Frontal cortex (tissue), 4 donors: ENCODE results near the gene RAI14. TPM values are rescaled to one million over a fixed set of nuclear protein-coding genes. Genes with fewer than 3 reads are reported as not detected.

Experiments
- DNase-seq, 2 donors: peaks; one replicate each; pipeline ENCODE4 v3.0.0; 2012; ENCODE audit warnings: low spot score in 2 of 2
- FAIRE-seq: peaks from 2 replicates; lab custom pipeline; 2012; peaks lifted over from hg19 to GRCh38; lab: Jason Lieb, UNC
- total RNA-seq: library from RNA; depleted of rRNA; stranded (reverse); fragments of >200 nt; gene quantifications from one replicate; pipeline ENCODE4 v1.2.3, GENCODE V29; 2014
- donor health status: control.
- donor health status: control.
- donor health status: control.

RAI14 gene
- 29.3 TPM for total RNA-seq

DNA sequence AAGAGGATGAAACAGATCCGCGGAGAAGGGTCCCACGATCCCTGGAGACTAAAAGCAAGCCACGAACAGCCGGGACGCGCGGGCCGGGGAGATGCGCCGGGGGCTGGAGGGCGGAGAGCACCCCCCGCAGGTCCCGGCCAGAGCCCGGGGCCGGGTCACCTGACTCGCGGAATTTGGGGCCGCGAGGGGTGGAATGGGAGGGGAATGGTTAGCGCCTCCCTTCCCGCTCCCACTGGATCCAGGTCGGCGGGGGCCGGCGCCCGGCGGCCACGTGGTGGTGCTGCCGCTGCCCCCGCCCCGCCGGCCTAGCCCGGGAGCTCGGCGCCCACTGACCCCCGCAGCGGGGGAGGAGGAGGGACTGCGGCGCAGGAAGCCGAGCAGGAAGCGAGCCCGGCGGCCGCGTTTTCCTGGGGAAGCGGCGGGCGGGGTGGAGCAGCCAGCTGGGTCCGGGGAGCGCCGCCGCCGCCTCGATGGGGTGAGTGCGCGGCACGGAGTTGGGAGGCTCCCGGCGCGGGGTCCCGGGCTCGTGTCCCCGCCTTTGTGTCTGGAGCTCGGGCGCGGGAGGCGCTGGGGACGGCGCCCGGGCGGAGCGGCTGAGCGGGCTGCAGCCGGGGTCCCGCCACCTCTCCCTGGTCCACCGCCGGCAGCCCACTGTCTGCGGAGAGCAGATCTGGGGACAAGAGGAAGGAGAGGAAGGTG lies at the start of gene RAI14:
RAI14 (plus strand) TSS at position 328 of the 699 bp plus-strand sequence. CDS start 30,592 bp downstream, outside the sequence.
- DNase-seq = peak; percentile 89 to 90
- FAIRE-seq = no peak

DNA sequence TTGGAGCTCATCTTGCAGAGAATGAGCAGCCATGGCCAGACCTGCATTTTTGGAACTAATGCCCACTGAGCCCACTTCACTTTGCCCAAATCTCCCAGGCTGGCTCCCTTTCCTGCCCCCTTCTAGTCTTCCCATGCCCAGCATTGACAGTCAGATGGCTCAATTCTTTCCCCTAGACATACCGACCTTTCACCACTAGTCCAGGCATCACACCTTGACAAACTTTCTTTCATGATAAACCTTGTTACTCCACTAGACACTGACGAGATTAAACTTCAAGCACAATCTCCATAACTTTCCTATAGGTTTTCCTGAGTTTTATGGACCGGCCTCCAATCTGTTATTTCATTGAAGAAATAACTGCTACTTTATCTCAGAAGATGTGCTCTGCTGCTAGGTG lies 47.8 kb upstream of the RAI14 start:
- DNase-seq = no peak
- FAIRE-seq = no peak

DNA sequence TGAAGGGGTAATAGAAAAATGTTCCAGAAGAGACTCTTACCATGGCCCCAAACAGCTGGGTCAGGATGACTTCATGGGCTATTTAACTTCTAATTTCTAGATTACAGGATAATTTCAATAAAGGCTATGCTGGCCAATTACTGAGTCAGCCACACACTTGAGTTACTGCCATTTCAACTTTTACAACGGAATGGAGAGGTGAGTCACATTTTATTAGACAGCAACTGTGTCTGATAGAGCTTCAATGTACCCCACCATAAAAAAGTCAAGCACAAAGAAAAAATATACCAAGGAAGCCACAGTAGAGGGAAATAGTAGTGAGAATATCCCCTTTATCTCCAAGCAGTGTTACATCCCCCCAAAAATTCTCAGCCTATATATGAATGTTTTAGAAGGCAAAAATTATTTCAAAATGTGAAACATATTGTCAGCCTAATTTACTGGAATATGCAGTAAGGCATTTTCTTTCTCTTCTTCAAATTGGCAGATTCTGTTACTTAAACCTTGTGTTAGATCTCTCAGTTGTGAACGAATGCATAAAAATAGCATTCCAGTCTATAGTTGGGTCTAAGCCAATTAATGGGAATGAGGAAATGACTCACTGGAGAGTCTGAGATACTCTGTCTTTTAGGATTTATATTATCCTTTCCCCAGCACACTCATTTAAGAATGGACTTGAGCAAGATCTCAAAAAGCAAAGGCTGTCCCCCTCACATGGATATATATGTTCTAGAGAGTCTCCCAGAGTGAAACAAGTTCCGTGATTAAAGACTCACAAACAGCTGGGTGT lies 47.1 kb upstream of the RAI14 start:
- FAIRE-seq (no peak), DNase-seq (no peak)

DNA sequence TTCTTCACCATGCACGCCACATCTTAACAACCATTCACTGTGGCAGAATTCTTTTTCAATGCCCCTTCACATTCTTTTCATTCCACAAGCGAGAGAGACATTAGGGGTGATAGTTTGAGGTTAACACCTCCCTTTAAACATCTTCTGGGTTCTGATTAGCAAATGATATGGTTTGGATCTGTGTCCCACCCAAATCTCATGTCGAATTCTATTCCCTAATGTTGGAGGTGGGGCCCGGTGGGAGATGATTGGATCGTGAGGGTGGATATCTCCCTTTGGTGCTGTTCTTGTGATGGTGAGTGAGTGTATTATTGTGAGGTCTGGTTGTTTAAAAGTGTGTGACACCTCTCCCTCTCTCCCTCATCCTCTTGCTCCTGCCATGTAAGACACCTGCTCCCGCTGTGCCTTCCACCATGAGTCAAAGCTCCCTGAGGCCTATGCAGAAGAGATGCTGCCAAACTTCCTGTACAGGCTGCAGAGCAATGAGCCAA lies 46.1 kb upstream of the RAI14 start:
- DNase-seq (no peak), FAIRE-seq (no peak)

DNA sequence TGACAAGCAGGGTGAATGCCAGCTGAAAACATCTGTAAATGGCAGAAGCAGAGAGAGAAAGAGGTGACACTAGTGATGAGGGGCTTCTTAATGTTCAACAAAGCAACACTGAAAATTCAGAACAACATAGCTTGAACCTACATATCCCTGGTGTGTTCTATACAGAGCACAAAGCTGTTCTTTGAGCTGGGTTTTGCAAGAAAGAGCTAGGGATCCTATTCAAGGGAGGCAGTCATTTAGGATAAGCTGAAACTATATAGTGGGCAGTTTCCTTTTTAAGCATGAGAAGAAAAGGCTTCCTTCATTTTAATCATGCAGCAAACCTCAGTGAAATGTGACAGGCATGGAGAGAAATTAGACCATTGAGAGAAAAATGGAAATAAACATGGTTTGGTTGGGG lies 45.6 kb upstream of the RAI14 start:
- FAIRE-seq = no peak
- DNase-seq = no peak

DNA sequence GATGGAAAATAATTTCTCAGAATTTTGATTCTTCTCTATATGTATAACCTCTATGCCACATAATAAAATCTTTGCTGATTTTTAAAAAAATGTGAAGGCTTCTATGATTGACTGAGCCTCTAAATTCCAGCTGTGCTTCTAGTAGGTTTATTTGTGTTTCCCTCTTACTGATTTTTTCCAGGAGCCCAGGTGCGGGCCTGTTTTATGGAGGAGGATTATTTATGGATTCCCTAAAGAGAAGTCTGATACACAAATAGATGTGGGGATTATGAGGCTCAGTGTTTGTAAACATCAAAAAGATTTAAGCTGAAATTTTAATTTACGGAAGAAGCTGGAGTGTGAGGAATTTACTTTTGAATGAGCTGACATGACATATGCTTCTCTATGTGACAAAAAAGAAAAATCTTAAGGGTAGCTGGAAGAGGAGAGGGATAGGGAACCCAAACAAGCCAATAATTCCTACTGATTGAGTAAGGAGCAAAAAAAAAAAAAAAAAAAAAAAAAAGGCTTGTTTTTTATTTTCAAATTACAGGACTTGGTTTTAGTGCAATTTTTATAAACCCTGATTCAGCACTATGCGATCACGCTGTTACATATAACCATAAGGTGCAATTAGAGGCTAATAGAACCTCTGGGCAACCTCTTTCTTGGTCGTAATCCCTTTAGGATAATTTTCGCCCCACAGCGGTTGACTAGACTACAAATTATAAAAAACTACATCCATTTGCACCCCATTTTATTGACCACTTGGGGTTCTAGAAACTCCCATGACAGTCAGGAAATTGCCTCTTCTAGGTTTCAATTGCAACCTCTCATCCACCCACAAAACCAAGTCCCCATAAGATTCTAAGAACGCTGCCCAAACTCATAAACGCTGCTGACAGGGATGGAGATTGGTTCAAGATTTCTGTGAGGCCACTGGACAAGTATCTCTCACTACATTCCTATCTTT lies 44.4 kb upstream of the RAI14 start:
- FAIRE-seq (no peak), DNase-seq (no peak)

DNA sequence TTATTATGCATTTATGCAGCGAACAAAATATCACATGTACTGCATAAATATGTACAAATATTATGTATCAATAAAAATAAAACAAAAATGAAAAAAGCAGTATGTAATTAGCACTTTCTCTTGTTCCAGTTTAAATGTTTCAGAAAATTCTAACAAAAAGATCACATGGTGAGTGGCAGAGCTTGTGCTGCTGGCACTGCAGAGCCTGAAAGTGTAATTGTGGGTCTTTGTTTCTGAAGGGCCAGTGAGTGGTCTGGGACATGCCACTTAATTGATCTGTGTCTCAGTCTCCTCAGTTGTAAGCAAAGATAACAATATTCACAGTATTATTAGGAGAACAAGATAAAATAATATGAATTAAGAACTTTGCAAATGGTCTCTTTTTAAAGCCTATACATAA lies 39.5 kb upstream of the RAI14 start:
- DNase-seq (no peak), FAIRE-seq (no peak)

DNA sequence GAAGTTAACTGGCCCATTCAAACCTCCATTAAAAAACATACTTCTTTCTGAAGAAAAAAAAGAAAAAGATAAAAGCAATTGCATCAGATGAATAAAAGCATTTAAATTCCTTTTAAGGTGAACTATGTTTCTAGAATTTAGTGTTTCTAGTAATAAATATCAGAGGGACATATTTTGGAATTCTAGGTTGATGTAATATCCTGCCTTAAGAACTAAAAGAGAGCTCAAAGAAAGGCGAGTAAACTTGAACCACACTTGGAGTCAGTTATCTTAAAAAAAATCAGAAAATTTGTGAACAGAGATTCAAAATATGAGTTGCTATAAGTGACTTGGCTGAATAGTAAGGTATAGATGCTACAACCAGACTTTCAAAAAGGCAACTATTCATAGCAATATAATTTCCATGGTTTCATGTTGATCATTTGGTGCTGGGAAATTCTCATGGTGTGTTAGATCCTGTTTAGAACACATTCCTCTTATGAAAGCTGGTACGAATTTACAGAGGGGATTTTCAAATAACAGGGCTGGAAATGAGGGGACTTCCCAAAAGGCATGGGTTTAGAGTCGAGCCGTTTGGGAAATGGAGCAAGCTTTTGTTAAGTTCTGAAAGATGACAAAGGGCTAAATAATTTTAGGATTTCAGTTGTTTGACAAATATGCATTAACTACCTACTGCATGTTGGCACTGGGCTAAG lies 37.6 kb upstream of the RAI14 start:
- DNase-seq = no peak
- FAIRE-seq = no peak

DNA sequence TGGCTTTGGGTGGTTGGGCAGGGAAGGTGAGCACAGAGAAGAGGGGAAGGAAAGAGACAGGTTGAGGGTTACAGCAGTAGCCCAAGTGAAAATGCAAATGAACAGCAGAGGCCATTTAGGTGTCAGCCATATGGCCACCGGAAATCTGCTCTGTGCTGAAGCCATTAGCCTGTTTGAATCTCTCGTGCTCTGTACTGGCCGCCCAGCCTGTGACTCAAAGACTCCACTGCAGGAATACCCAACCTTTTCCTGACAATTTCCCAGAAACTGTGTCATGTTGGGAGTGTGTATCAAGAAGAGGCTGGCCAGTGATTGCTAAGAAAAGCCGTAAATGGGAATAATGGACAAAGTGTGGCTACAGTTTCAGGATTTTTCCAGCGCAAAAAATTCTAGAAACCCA lies 35.9 kb upstream of the RAI14 start:
- DNase-seq (no peak), FAIRE-seq (no peak)

DNA sequence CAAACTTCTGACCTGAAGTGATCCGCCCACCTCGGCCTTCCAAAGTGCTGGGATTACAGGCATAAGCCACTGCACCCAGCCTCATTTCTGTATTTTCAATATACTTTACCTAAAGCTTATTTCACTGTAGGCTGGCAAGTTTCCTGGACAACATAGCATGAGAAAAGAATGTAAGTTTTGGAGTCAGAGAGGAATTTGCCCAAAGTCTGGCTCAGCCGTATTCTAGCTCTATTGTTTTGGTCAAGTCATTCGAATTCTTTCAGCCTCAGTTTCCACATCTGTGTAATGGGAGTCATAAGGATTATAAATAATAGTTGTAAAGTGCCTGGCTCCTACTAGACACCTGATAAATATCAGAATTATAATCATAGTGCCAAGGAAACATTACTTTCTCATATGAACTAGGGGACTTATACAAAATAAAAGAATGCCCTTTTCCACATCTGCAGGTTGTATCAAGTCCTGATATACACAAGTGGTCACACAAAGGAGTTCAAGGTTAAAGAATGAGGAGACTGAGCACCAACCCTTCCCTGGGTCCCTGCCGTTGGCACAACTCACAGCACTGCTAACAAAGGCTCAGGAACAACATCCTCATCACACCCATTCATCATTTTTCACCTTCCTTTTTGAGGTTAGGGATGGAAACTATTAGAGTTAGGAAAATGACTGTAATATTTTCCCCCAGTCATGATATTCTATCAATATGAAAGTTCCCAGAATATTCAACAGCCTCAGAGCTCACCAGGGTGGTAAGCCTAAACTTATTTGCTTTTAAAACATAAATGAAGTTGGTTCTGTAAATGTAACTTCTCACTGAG lies 34.6 kb upstream of the RAI14 start:
- DNase-seq (no peak), FAIRE-seq (no peak)

DNA sequence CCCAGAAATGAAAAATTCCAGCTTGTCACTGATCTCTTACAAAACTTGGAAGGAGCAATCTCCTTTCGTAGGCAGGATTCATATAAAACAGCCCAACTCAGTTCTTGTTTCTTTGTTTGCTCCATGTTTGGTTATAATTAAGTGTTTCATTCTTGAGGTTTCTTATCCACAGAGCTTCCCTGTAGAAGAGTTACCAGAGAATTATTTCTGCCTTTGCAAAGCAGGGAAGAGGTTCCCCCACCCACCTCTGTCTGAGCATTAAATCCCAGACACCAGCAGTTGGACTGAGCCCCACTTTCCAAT lies 34.1 kb upstream of the RAI14 start:
- DNase-seq (no peak), FAIRE-seq (no peak)

DNA sequence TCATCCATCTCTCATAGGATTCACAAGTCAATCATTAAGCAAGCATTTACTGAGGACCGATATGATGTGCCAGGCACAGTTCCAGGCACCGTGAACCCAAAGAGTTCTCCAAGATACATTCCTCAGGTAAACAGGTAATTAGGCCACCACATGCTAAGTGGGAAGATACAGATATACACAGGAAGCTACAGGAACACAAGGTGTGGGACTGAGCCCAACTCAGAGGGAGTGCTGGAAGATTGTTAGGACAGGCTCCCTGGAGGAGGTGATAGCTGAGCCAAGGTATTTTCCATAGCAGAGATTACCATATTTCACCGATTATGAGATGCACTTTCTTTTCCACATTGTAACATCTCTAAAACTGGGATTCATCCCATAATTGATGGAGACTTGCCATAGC lies 31.4 kb upstream of the RAI14 start:
- FAIRE-seq (no peak), DNase-seq (no peak)

DNA sequence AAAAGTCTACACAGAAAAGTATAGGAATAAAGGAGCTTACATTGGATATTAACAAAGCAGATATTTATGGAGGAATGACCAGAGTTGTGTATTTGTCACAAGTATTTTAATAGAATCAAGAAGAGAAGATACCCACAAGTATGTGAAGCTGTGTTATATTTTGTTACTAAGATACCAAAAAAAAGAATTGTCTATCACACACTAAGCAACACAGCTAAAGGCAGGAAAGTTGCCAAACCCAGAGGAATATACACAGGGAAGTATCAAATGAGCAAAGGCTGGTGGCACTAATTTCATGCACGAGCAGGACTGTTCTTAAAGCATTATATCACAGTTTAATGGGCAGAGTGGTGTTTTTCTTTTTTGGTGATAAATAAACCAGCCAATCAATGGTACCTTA lies 30.9 kb upstream of the RAI14 start:
- FAIRE-seq = no peak
- DNase-seq = no peak

DNA sequence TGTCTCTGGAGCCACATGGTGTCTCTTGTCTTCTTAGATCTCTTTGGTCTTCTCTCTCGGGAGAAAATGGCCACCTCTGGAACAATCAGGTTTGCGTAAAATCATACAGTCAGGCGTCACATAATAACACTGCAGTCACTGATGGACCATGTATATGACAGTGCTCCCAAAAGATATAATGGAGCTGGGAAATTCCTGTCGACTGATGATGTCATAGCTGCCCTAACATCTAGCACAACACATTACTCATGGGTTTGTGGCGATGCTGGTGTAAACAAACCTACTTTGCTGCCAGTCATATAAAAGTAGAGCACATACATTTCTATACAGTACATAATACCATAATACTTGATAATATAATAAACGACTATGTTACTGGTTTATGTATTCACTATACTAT lies 30.1 kb upstream of the RAI14 start:
- DNase-seq (no peak), FAIRE-seq (no peak)

DNA sequence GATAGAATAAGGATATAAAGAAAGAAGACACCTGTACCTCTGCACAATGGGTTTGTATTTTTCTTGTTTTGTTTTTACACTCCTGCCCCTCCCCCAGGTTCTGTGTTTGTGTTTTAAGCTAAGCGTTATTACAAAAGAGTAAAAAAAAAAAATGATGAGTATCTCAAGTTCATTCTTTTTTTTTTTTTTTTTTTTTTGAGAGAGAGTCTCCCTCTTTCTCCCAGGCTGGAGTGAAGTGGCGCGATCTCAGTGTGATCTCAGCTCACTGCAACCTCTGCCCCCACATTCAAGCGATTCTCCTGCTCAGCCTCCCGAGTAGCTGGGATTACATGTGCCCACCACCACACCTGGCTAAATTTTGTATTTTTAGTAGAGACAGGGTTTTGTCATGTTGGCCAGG lies 29.4 kb upstream of the RAI14 start:
- FAIRE-seq (no peak), DNase-seq (no peak)

DNA sequence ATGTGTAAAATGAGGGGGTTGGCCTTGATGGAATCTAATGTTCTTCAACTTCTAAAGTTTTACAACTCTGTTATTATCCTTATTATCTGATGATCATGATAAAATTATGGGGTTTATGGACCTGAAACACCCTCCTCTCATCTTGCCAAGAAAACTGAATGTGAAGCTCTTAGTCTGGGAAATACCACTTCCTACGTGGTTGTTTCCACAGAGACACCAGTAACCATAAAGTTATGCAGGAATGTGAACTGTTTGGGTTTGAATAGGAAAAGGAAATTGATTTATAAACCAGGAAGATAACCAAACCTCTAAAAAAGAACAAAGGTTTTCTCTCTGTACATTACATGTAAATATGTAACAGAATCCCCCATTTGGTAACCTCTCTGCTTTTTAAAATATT lies 28.3 kb upstream of the RAI14 start:
- FAIRE-seq (no peak), DNase-seq (no peak)

DNA sequence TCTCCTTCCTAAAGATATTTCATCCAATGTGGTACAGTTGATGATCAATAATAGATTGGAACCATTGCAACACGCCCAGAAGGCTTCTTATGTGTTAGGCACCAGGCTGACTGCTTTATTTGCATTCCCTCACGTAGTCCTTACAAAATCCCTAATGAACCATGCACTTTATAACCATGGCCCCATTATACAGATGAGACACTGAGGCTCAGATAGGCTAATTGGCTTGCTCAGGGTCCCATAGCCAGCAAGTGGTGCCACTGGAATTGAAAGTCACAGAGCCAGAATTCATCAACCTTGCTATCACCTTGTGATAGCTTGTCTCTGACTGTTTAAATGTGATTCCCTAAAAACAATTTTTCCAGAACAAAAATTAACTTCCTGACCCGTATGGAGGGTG lies 27.8 kb upstream of the RAI14 start:
- DNase-seq = no peak
- no peak for FAIRE-seq

DNA sequence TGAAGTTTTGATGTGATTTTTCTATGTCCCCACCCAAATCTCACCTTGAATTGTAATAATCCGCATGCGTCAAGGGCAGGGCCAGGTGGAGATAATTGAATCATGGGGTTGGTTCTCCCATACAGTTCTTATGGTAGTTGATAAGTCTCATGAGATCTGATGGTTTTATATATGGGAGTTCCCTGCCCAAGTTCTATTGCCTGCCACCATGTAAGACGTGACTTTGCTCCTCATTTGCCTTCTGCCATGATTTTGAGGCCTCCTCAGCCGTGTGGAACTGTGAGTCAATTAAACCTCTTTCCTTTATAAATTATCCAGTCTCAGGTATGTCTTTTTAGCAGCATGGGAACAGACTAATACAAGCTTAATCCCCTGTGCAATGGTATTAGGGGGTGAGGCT lies 25.5 kb upstream of the RAI14 start:
- no peak for FAIRE-seq
- no peak for DNase-seq

DNA sequence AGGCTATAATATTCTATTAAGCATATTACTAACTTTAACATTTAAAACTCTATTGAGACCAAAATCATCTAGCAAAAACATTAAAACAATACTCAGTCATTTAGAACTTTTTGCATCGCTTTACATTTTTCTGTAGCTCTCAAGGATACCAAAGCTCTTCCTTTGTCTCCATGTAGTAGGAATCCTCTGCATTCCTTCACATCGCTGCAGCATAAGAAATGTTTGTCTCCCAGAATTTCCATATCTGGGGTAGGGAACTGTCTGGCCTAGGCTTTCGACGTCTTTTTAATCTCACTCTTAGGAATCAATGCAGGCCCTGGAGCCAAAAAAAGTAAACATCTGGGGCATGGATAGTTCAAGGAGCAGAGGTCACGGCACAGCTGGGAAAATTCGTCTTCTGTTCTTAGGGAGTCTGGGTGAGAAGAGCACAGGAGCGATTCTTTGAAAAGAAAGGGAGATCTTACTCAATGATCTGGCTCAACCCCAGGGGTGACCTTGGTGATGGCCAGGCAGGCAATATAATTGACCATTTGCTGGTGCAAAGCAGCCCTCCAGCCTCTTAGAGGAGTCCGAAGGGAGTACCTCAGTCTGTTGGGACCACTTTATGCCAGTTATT lies 23.2 kb upstream of the RAI14 start:
- no peak for FAIRE-seq
- DNase-seq = no peak
